Loucy (cell line): Measurements from ENCODE around the gene SLC29A4.

Experiments
- H2AFZ ChIP-seq: fragments of 200-600 bp; sonication (generic); 2 replicates; pipeline ENCODE4 v1.6.0; 2016; ENCODE audit warnings: antibody characterized with exemption, mild to moderate bottlenecking, low read length, moderate library complexity
- H3F3A ChIP-seq: fragments of 200-600 bp; 2 replicates; pipeline ENCODE4 v1.6.0; 2016; ENCODE audit warnings: antibody characterized with exemption, low read depth, mild to moderate bottlenecking
- H3K27me3 ChIP-seq: fragments of 200-600 bp; sonication (generic); 2 replicates; pipeline ENCODE4 v1.6.1; 2014; ENCODE audit warnings: low read length, mild to moderate bottlenecking; ENCODE audit not compliant: insufficient read depth, poor library complexity, severe bottlenecking
- H3K36me3 ChIP-seq: fragments of 200-600 bp; sonication (generic); 2 replicates; pipeline ENCODE4 v1.6.1; 2016; ENCODE audit warnings: low read length; ENCODE audit not compliant: insufficient read depth
- H3K4me1 ChIP-seq: fragments of 200-600 bp; sonication (generic); 2 replicates; pipeline ENCODE4 v1.5.1; 2014; ENCODE audit warnings: low read length, mild to moderate bottlenecking; ENCODE audit not compliant: insufficient read depth, poor library complexity, severe bottlenecking
- H3K4me2 ChIP-seq: fragments of 200-600 bp; sonication (generic); 2 replicates; pipeline ENCODE4 v1.6.0; 2014; ENCODE audit warnings: antibody characterized with exemption, low read length, low read depth, mild to moderate bottlenecking; ENCODE audit not compliant: poor library complexity, severe bottlenecking
- H3K4me3 ChIP-seq: fragments of 200-600 bp; sonication (generic); 2 replicates; pipeline ENCODE4 v1.5.1; 2014; ENCODE audit warnings: low read length, mild to moderate bottlenecking, mixed read lengths; ENCODE audit not compliant: poor library complexity, severe bottlenecking
- H3K79me2 ChIP-seq: fragments of 200-600 bp; sonication (generic); 2 replicates; pipeline ENCODE4 v1.6.1; 2014; ENCODE audit warnings: low read length; ENCODE audit not compliant: insufficient read depth
- H3K9ac ChIP-seq: fragments of 200-600 bp; sonication (generic); 2 replicates; pipeline ENCODE4 v1.6.0; 2014; ENCODE audit warnings: mild to moderate bottlenecking, low read depth, low read length, moderate library complexity; ENCODE audit not compliant: poor library complexity, severe bottlenecking
- H3K9me2 ChIP-seq: fragments of 200-600 bp; sonication (generic); replicated peaks from 2 replicates; pipeline ENCODE4 v1.6.1; 2016; ENCODE audit warnings: low read depth, low read length, mixed read lengths
- H3K9me3 ChIP-seq: fragments of 200-600 bp; sonication (generic); 2 replicates; pipeline ENCODE4 v1.6.1; 2014; ENCODE audit warnings: mild to moderate bottlenecking, antibody characterized with exemption, low read length, low read depth; ENCODE audit not compliant: insufficient read depth
- H4K20me1 ChIP-seq: fragments of 200-600 bp; sonication (generic); 2 replicates; pipeline ENCODE4 v1.6.0; 2014; ENCODE audit warnings: antibody characterized with exemption, low read length, mild to moderate bottlenecking; ENCODE audit not compliant: insufficient read depth, poor library complexity, severe bottlenecking
- CTCF ChIP-seq: fragments of 200-600 bp; sonication (generic); conservative IDR thresholded peaks from 2 replicates; pipeline ENCODE4 v1.5.1; 2014; ENCODE audit warnings: mild to moderate bottlenecking, antibody characterized with exemption, low read length
- EZH2phosphoT487 ChIP-seq: fragments of 200-600 bp; IDR thresholded peaks from 2 replicates; pipeline ENCODE4 v1.6.1; 2018; ENCODE audit warnings: antibody characterized with exemption, mild to moderate bottlenecking, moderate library complexity, borderline replicate concordance

The SLC29A4 gene

GRCh38 chr7:5350174-5350463 lies 67.4 kb downstream of the SLC29A4 start:
- Histone ChIP-seq H3K27me3 (no peaks in the 10 kb centered on the region), H3K4me1 (peaks cover 9% of the 10 kb centered on the region), H3F3A (no peaks in the 10 kb centered on the region), H3K4me3 (no peak overlapping the region), H3K9ac (no peak overlapping the region), H3K36me3 (peaks cover 78% of the 10 kb centered on the region; the same call in 1 of the 2 replicates), H3K4me2 (no peak overlapping the region), H2AFZ (no peak overlapping the region), H3K9me2 (no peaks in the 10 kb centered on the region), H3K9me3 (no peaks in the 10 kb centered on the region), H4K20me1 (peaks cover 55% of the 10 kb centered on the region), H3K79me2 (peaks cover 50% of the 10 kb centered on the region)
- no peak for TF ChIP-seq EZH2phosphoT487
- TF ChIP-seq CTCF = no peak

- no peak overlapping the region for H3K4me2 ChIP-seq
- no peak overlapping the region for H3K9ac ChIP-seq
- no peak overlapping the region for H2AFZ ChIP-seq
- H3K4me3 ChIP-seq = no peak overlapping the region
- peaks cover 58% of the 10 kb centered on the region for H4K20me1 ChIP-seq
- H3K9me3 ChIP-seq = no peaks in the 10 kb centered on the region
- H3K4me1 ChIP-seq = peaks cover 9% of the 10 kb centered on the region
- H3K36me3 ChIP-seq = peaks cover 80% of the 10 kb centered on the region; the same call in 1 of the 2 replicates
- H3K27me3 ChIP-seq = no peaks in the 10 kb centered on the region
- H3F3A ChIP-seq = no peaks in the 10 kb centered on the region
- TF ChIP-seq EZH2phosphoT487 (no peak), CTCF (no peak)
- no peaks in the 10 kb centered on the region for H3K9me2 ChIP-seq
- peaks cover 54% of the 10 kb centered on the region for H3K79me2 ChIP-seq
Observed at GRCh38 chr7:5350600-5351385, 68.0 kb downstream of the SLC29A4 start.

- peaks cover 9% of the 10 kb centered on the region for H3K4me1 ChIP-seq
- H4K20me1 ChIP-seq = peaks cover 58% of the 10 kb centered on the region
- H3K27me3 ChIP-seq = no peaks in the 10 kb centered on the region
- no peak overlapping the region for H2AFZ ChIP-seq
- no peak overlapping the region for H3K9ac ChIP-seq
- H3K36me3 ChIP-seq = peaks cover 81% of the 10 kb centered on the region; the same call in 1 of the 2 replicates
- no peak overlapping the region for H3K4me3 ChIP-seq
- no peak overlapping the region for H3K4me2 ChIP-seq
- H3K9me3 ChIP-seq = no peaks in the 10 kb centered on the region
- no peak for TF ChIP-seq CTCF
- no peak for TF ChIP-seq EZH2phosphoT487
- H3K79me2 ChIP-seq = peaks cover 60% of the 10 kb centered on the region
- no peaks in the 10 kb centered on the region for H3F3A ChIP-seq
- no peaks in the 10 kb centered on the region for H3K9me2 ChIP-seq
Observed at GRCh38 chr7:5351507-5352265, 68.9 kb downstream of the SLC29A4 start.
